Smooth muscle cell (in vitro differentiated cells): ENCODE data around the gene TSHZ3. TPM values are rescaled to one million over a fixed set of nuclear protein-coding genes. Genes with fewer than 3 reads are reported as not detected.

Experiments used
- DNase-seq: peaks from one replicate; lab custom pipeline; 2025; ENCODE audit not compliant: unreplicated experiment; lab: John Stamatoyannopoulos, UW
- H2AFZ ChIP-seq: fragments of 200-600 bp; sonication (generic); 2 replicates; pipeline ENCODE4 v1.6.0; 2016; ENCODE audit warnings: antibody characterized with exemption, low read depth, mild to moderate bottlenecking
- H3F3A ChIP-seq: fragments of 200-600 bp; sonication (generic); 2 replicates; pipeline ENCODE4 v1.6.0; 2017; ENCODE audit warnings: antibody characterized with exemption, low read depth
- H3K27ac ChIP-seq: fragments of 200-600 bp; sonication (generic); 2 replicates; pipeline ENCODE4 v1.5.1; 2016; ENCODE audit warnings: low read depth, mild to moderate bottlenecking
- H3K27me3 ChIP-seq: fragments of 200-600 bp; sonication (generic); 2 replicates; pipeline ENCODE4 v1.6.1; 2016; ENCODE audit warnings: low read depth, mild to moderate bottlenecking
- H3K36me3 ChIP-seq: fragments of 200-600 bp; sonication (generic); 2 replicates; pipeline ENCODE4 v1.5.1; 2016; ENCODE audit warnings: low read depth
- H3K4me1 ChIP-seq: fragments of 200-600 bp; sonication (generic); 2 replicates; pipeline ENCODE4 v1.5.1; 2016; ENCODE audit warnings: low read depth
- H3K4me2 ChIP-seq: fragments of 200-600 bp; sonication (generic); 2 replicates; pipeline ENCODE4 v1.6.0; 2016; ENCODE audit warnings: mild to moderate bottlenecking
- H3K4me3 ChIP-seq: fragments of 200-600 bp; sonication (generic); 2 replicates; pipeline ENCODE4 v1.5.1; 2016; ENCODE audit warnings: mild to moderate bottlenecking
- H3K79me2 ChIP-seq: fragments of 200-600 bp; sonication (generic); 2 replicates; pipeline ENCODE4 v1.6.0; 2016; ENCODE audit warnings: low read depth, mild to moderate bottlenecking
- H3K9ac ChIP-seq: fragments of 200-600 bp; sonication (generic); 2 replicates; pipeline ENCODE4 v1.6.0; 2016; ENCODE audit warnings: low read depth
- H3K9me3 ChIP-seq: fragments of 200-600 bp; sonication (generic); replicated peaks from 2 replicates; pipeline ENCODE4 v1.5.1; 2016; ENCODE audit warnings: low read depth
- H4K20me1 ChIP-seq: fragments of 200-600 bp; sonication (generic); 2 replicates; pipeline ENCODE4 v1.6.0; 2016; ENCODE audit warnings: low read depth
- WGBS: methylation state at CpG from one replicate; pipeline ENCODE4 v1.1.7; 2016; ENCODE audit warnings: low lambda C conversion rate; 5-methylcytosine and 5-hydroxymethylcytosine counted together
- polyA plus RNA-seq: library from polyadenylated mRNA; unstranded; fragments of >200 nt; fragmentation: Nextera tagmentation; extraction: Ambion mirVana; gene quantifications from 2 replicates; pipeline ENCODE4 v1.2.1, GENCODE V29; 2016
- total RNA-seq: library from RNA; depleted of rRNA; stranded (reverse); fragments of >200 nt; gene quantifications from 2 replicates; pipeline ENCODE4 v1.2.3, GENCODE V29; 2014
- TF ChIP-seq, protein P1 (sequence below): fragments of 200-600 bp; sonication (generic); IDR thresholded peaks from 2 replicates; pipeline ENCODE4 v1.5.1; 2017; ENCODE audit warnings: borderline replicate concordance, mild to moderate bottlenecking, antibody characterized with exemption; ENCODE audit not compliant: insufficient read depth, poor library complexity, severe bottlenecking

The TSHZ3 gene
- total and polyA plus RNA-seq, 2 experiments from 2014 or later = 21.8 to 23.7 TPM

- Histone ChIP-seq H3F3A (peaks cover 15% of the 10 kb centered on the region), H3K27me3 (no peaks in the 10 kb centered on the region), H3K27ac (peak overlapping the region; percentile 16), H2AFZ (no peak overlapping the region), H4K20me1 (peaks cover 66% of the 10 kb centered on the region), H3K4me3 (peak overlapping the region; percentile 94), H3K4me2 (peak overlapping the region; percentile 83), H3K79me2 (peaks cover 78% of the 10 kb centered on the region), H3K9me3 (no peaks in the 10 kb centered on the region), H3K36me3 (no peaks in the 10 kb centered on the region), H3K9ac (peak overlapping the region; percentile 61), H3K4me1 (peaks cover 36% of the 10 kb centered on the region)
- TF ChIP-seq, protein P1, sequence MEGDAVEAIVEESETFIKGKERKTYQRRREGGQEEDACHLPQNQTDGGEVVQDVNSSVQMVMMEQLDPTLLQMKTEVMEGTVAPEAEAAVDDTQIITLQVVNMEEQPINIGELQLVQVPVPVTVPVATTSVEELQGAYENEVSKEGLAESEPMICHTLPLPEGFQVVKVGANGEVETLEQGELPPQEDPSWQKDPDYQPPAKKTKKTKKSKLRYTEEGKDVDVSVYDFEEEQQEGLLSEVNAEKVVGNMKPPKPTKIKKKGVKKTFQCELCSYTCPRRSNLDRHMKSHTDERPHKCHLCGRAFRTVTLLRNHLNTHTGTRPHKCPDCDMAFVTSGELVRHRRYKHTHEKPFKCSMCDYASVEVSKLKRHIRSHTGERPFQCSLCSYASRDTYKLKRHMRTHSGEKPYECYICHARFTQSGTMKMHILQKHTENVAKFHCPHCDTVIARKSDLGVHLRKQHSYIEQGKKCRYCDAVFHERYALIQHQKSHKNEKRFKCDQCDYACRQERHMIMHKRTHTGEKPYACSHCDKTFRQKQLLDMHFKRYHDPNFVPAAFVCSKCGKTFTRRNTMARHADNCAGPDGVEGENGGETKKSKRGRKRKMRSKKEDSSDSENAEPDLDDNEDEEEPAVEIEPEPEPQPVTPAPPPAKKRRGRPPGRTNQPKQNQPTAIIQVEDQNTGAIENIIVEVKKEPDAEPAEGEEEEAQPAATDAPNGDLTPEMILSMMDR = no peak
- no peak for DNase-seq
- WGBS = 22% methylated on average over 3 of the region's 3 CpGs
Measured at GRCh38 chr19:31347354-31347753, 1.9 kb downstream of the TSHZ3 start.

GRCh38 chr19:31346184-31347059 is 2.8 kb downstream of the TSHZ3 start:
- Histone ChIP-seq H2AFZ (no peak overlapping the region), H3K9ac (no peak overlapping the region), H3K79me2 (peaks cover 79% of the 10 kb centered on the region), H3K9me3 (no peaks in the 10 kb centered on the region), H3K4me1 (peaks cover 36% of the 10 kb centered on the region), H3K4me3 (peak overlapping the region; percentile 94), H4K20me1 (peaks cover 75% of the 10 kb centered on the region), H3K27ac (no peak overlapping the region), H3K27me3 (no peaks in the 10 kb centered on the region), H3K4me2 (peak overlapping the region; percentile 83), H3K36me3 (no peaks in the 10 kb centered on the region), H3F3A (peaks cover 24% of the 10 kb centered on the region)
- TF ChIP-seq, protein P1 = no peak
- whole genome bisulfite sequencing = 67% methylated on average over 8 of the region's 8 CpGs
- DNase-seq = no peak

GRCh38 chr19:31344403-31344802 is 4.8 kb downstream of the TSHZ3 start:
- Histone ChIP-seq H2AFZ (no peak overlapping the region), H3K27me3 (no peaks in the 10 kb centered on the region), H3K4me3 (no peak overlapping the region), H3K9ac (peak overlapping the region; percentile 13), H3K9me3 (no peaks in the 10 kb centered on the region), H3F3A (peaks cover 37% of the 10 kb centered on the region), H3K36me3 (no peaks in the 10 kb centered on the region), H3K27ac (peak overlapping the region; percentile 20), H4K20me1 (peaks cover 93% of the 10 kb centered on the region), H3K4me1 (peaks cover 45% of the 10 kb centered on the region), H3K79me2 (peaks cover 97% of the 10 kb centered on the region), H3K4me2 (peak overlapping the region; percentile 83)
- no peak for DNase-seq
- TF ChIP-seq, protein P1 = no peak
- WGBS = 50% methylated on average over 9 of the region's 9 CpGs
